HepG2 (cell line): ENCODE results near the gene L1CAM. TPM values are rescaled to one million over a fixed set of nuclear protein-coding genes. Genes with fewer than 3 reads are reported as not detected.

Experiments
- ATAC-seq: fragments of 200-7000 bp; cut with Tn5 transposase; 3 replicates; pipeline ENCODE4 v1.9.1; 2020; ENCODE audit warnings: mild to moderate bottlenecking, moderate library complexity
- BruUV-seq: library from RNA; stranded (reverse); fragments of 400-500 nt; replicated peaks from 2 replicates; lab custom pipeline; 2021; lab: Mats Ljungman, UMichigan
- CTCF ChIA-PET: fragments of 300-600 bp; formaldehyde crosslinking; extraction: SDS; loops from one replicate; lab custom pipeline; 2021; ENCODE audit warnings: low total read pairs, inconsistent platforms, low intra/inter-chr PET ratio; lab: Yijun Ruan, JAX
- POLR2A ChIA-PET: fragments of 350-600 bp; sonication (Branson Sonifier 250); formaldehyde crosslinking; loops from one replicate; lab custom pipeline; 2020; ENCODE audit warnings: antibody characterized with exemption, inconsistent platforms; lab: Yijun Ruan, JAX
- DNase-seq: peaks from one replicate; pipeline ENCODE4 v3.0.0-alpha.2; 2015; ENCODE audit warnings: low spot score
- FAIRE-seq: peaks from 3 replicates; lab custom pipeline; 2011; peaks lifted over from hg19 to GRCh38; lab: Jason Lieb, UNC
- H2AFZ ChIP-seq: one replicate; pipeline ENCODE4 v1.6.1; 2011; ENCODE audit warnings: low read length, inconsistent platforms
- H3K27ac ChIP-seq: fragments of 300-600 bp; 3 replicates; pipeline ENCODE4 v1.8.0; 2011; ENCODE audit warnings: mixed run types, mild to moderate bottlenecking, mixed read lengths, low read length, inconsistent platforms; ENCODE audit not compliant: insufficient read depth; ENCODE audit errors: extremely low read length
- H3K27me3 ChIP-seq, 2 experiments: fragments of 200-600 bp in 1 of 2; 2 replicates in 1 of 2; 3 replicates in 1 of 2; pipeline versions ENCODE4 v1.6.0 to v1.8.0; 2011; ENCODE audit warnings: low read length in 2 of 2, mild to moderate bottlenecking in 2 of 2, moderate library complexity in 2 of 2, inconsistent platforms in 1 of 2; ENCODE audit not compliant: insufficient read depth in 2 of 2, control insufficient read depth in 1 of 2
- H3K36me3 ChIP-seq, 2 experiments: fragments of 200-600 bp in 1 of 2; replicated peaks in 1 of 2; 2 replicates in 1 of 2; 3 replicates in 1 of 2; pipeline versions ENCODE4 v1.5.1 to v1.8.0; 2011; ENCODE audit warnings: low read length in 2 of 2, inconsistent platforms in 1 of 2; ENCODE audit not compliant: insufficient read depth in 2 of 2, control insufficient read depth in 1 of 2
- H3K4me1 ChIP-seq: 2 replicates; pipeline ENCODE4 v1.5.1; 2012; ENCODE audit warnings: low read length, inconsistent platforms; ENCODE audit not compliant: insufficient read depth
- H3K4me2 ChIP-seq: 2 replicates; pipeline ENCODE4 v1.6.0; 2011; ENCODE audit warnings: low read depth, low read length, inconsistent platforms
- H3K4me3 ChIP-seq, 3 experiments: fragments of 200-600 bp in 1 of 3; sonication (generic), shearing (Covaris generic) in 1 of 3; replicated peaks in 1 of 3; 2 replicates each; pipeline ENCODE4 v1.5.1; 2011 to 2016; ENCODE audit warnings: low read length in 3 of 3, inconsistent platforms in 2 of 3, low read depth in 2 of 3, mild to moderate bottlenecking in 2 of 3, control low read depth in 1 of 3, mixed read lengths in 1 of 3; ENCODE audit not compliant: insufficient read depth in 1 of 3
- H3K79me2 ChIP-seq: one replicate; pipeline ENCODE4 v1.6.1; 2011; ENCODE audit warnings: low read length, inconsistent platforms; ENCODE audit not compliant: insufficient read depth
- H3K9ac ChIP-seq: 2 replicates; pipeline ENCODE4 v1.6.0; 2011; ENCODE audit warnings: mild to moderate bottlenecking, low read depth, low read length, inconsistent platforms; ENCODE audit not compliant: insufficient read depth
- H3K9me3 ChIP-seq: 2 replicates; pipeline ENCODE4 v1.5.1; 2012; ENCODE audit warnings: mild to moderate bottlenecking, low read length
- H4K20me1 ChIP-seq: 2 replicates; pipeline ENCODE4 v1.6.0; 2011; ENCODE audit warnings: inconsistent platforms, mild to moderate bottlenecking, low read length, moderate library complexity; ENCODE audit not compliant: insufficient read depth
- ARID5B ChIP-seq: IDR thresholded peaks from 2 replicates; pipeline ENCODE4 v1.4.0; 2020; ENCODE audit warnings: mild to moderate bottlenecking, missing genetic modification reagents
- ASH2L ChIP-seq: fragments of 300-600, 200-600 bp; sonication (generic); IDR thresholded peaks from 2 replicates; pipeline ENCODE4 v1.7.0; 2017; ENCODE audit warnings: low read depth, mild to moderate bottlenecking, moderate library complexity, mixed read lengths, low read length; ENCODE audit not compliant: insufficient read length
- BATF2 ChIP-seq: sonication (generic); formaldehyde crosslinking; IDR thresholded peaks from 2 replicates; pipeline ENCODE4 v1.8.0; 2022; ENCODE audit warnings: mild to moderate bottlenecking, missing genetic modification reagents, moderate library complexity
- CBFB ChIP-seq: sonication (generic); formaldehyde crosslinking; IDR thresholded peaks from 2 replicates; pipeline ENCODE4 v1.4.0; 2020; ENCODE audit warnings: missing genetic modification reagents
- GZF1 ChIP-seq: sonication (generic); formaldehyde crosslinking; IDR thresholded peaks from 2 replicates; pipeline ENCODE4 v1.5.1; 2020; ENCODE audit warnings: mild to moderate bottlenecking, missing genetic modification reagents
- HMG20A ChIP-seq: IDR thresholded peaks from 2 replicates; pipeline ENCODE4 v1.6.1; 2016; ENCODE audit warnings: borderline replicate concordance
- PREB ChIP-seq: sonication (generic); formaldehyde crosslinking; IDR thresholded peaks from 2 replicates; pipeline ENCODE4 v1.4.0; 2020; ENCODE audit warnings: missing genetic modification reagents
- SKI ChIP-seq: fragments of 450-650 bp; IDR thresholded peaks from one replicate; pipeline ENCODE4 v1.6.1; 2018; ENCODE audit warnings: mild to moderate bottlenecking; ENCODE audit not compliant: partially characterized antibody
- ZKSCAN1 ChIP-seq: fragments of 150-350 bp; IDR thresholded peaks from 2 replicates; pipeline ENCODE4 v1.6.1; 2014; ENCODE audit warnings: low read length
- ZNF749 ChIP-seq: sonication (generic); formaldehyde crosslinking; IDR thresholded peaks from 2 replicates; pipeline ENCODE4 v1.8.0; 2022; ENCODE audit warnings: mild to moderate bottlenecking, missing genetic modification reagents, moderate library complexity, borderline replicate concordance
- WGBS: methylation state at CpG from one replicate; pipeline ENCODE4 v1.1.6; 2017; ENCODE audit warnings: low lambda C conversion rate; 5-methylcytosine and 5-hydroxymethylcytosine counted together
- in situ Hi-C: cut with HindIII; loops from 2 replicates; pipeline ENCODE4 v1.10.0; 2017; ENCODE audit warnings: low pct_unique_long_range_greater_than_20kb; ENCODE audit not compliant: extremely low pct_ligation_motif_present
- intact Hi-C: fragments of 100-400 bp; cut with micrococcal nuclease; formaldehyde crosslinking; loops from one replicate; pipeline ENCODE4 v1.10.0; 2022; ENCODE audit not compliant: unreplicated experiment
- polyA plus RNA-seq, 8 experiments: library from polyadenylated mRNA; depleted of rRNA in 3 of 8; stranded (reverse) in 7 of 8; unstranded in 1 of 8; fragments of >200 nt; fragmentation: Illumina TruSeq in 4 of 8; extraction: Trizol in 4 of 8; gene quantifications; 2 replicates each; pipeline versions ENCODE4 v1.2.1 to v1.2.3, GENCODE V29; 2011 to 2016; ENCODE audit warnings: low read depth in 4 of 8, missing spikeins in 1 of 8, mixed read lengths in 1 of 8; ENCODE audit not compliant: insufficient read depth in 1 of 8
- total RNA-seq, 5 experiments: library from RNA; depleted of rRNA; stranded (reverse); fragments of >200 nt; fragmentation: Illumina TruSeq; extraction: Trizol; gene quantifications; 2 replicates each; pipeline ENCODE4 v1.2.3, GENCODE V29; 2016; ENCODE audit warnings: low read depth in 1 of 5
- TF ChIP-seq, protein P1 (sequence below): sonication (generic); formaldehyde crosslinking; IDR thresholded peaks from 2 replicates; pipeline ENCODE4 v1.4.0; 2020; ENCODE audit warnings: mild to moderate bottlenecking, missing genetic modification reagents

Gene L1CAM
- total and polyA plus RNA-seq, 2 of the 13 experiments (the other 11 are each of a cell fraction or from before 2014, with no cell fraction given): 1.4 to 2.0 TPM

GRCh38 chrX:153874366-153875125, 11.4 kb downstream of the L1CAM start:
- H3K27ac ChIP-seq: no peak overlapping the region
- FAIRE-seq (no peak), DNase-seq (no peak), ATAC-seq (no peak)
- H3K4me2 ChIP-seq: no peak overlapping the region
- intact Hi-C loops (no loop called here), in situ Hi-C loops (no loop called here)
- H3K9ac ChIP-seq: no peak overlapping the region
- ChIA-PET POLR2A (no interaction called here), CTCF (no interaction called here)
- H3K4me3 ChIP-seq: no peak overlapping the region
- no peaks in the 10 kb centered on the region for H3K9me3 ChIP-seq
- H3K4me1 ChIP-seq: peaks cover 16% of the 10 kb centered on the region; the same call in 1 of the 2 replicates
- H3K27me3 ChIP-seq: no peaks in the 10 kb centered on the region
- H3K79me2 ChIP-seq: no peaks in the 10 kb centered on the region
- H3K36me3 ChIP-seq: no peaks in the 10 kb centered on the region
- H2AFZ ChIP-seq: no peak overlapping the region
- BruUV-seq: no TSS peak
- 63% methylated on average over 6 of the region's 13 CpGs for WGBS
- H4K20me1 ChIP-seq: no peaks in the 10 kb centered on the region
- TF ChIP-seq CBFB (no peak), ASH2L (no peak), SKI (no peak), BATF2 (CRISPR knock-in tag) (no peak), ZKSCAN1 (no peak), ZNF749 (no peak), ARID5B (no peak), HMG20A (CRISPR knock-in tag) (no peak), PREB (no peak), GZF1 (no peak)
- TF ChIP-seq, protein P1, sequence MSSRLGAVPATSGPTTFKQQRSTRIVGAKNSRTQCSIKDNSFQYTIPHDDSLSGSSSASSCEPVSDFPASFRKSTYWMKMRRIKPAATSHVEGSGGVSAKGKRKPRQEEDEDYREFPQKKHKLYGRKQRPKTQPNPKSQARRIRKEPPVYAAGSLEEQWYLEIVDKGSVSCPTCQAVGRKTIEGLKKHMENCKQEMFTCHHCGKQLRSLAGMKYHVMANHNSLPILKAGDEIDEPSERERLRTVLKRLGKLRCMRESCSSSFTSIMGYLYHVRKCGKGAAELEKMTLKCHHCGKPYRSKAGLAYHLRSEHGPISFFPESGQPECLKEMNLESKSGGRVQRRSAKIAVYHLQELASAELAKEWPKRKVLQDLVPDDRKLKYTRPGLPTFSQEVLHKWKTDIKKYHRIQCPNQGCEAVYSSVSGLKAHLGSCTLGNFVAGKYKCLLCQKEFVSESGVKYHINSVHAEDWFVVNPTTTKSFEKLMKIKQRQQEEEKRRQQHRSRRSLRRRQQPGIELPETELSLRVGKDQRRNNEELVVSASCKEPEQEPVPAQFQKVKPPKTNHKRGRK (CRISPR knock-in tag): no peak
